MCF 10A (cell line): ENCODE results near the gene WFDC9. TPM values are rescaled to one million over a fixed set of nuclear protein-coding genes. Genes with fewer than 3 reads are reported as not detected.

Experiments used
- BruUV-seq: library from RNA; stranded (reverse); fragments of 400-500 nt; replicated peaks from 2 replicates; lab custom pipeline; 2021; lab: Mats Ljungman, UMichigan
- CTCF ChIA-PET: fragments of 300-600 bp; sonication (Branson Sonifier 250); formaldehyde crosslinking; extraction: SDS; loops from one replicate; lab custom pipeline; 2021; ENCODE audit warnings: antibody characterized with exemption, inconsistent platforms; lab: Yijun Ruan, JAX
- POLR2A ChIA-PET: fragments of 300-600, 350-650 bp; sonication (Branson Sonifier 250); formaldehyde crosslinking; extraction: SDS; loops from one replicate; lab custom pipeline; 2020; ENCODE audit warnings: antibody characterized with exemption, inconsistent platforms; lab: Yijun Ruan, JAX
- DNase-seq: peaks from one replicate; pipeline ENCODE4 v3.0.0-alpha.2; 2018; ENCODE audit not compliant: unreplicated experiment
- H3K27ac Mint-ChIP-seq: one replicate; pipeline ENCODE4 v1.8.0; 2022; ENCODE audit warnings: mild to moderate bottlenecking, low read depth, mixed read lengths; ENCODE audit not compliant: unreplicated experiment
- H3K27me3 Mint-ChIP-seq: one replicate; pipeline ENCODE4 v1.8.0; 2022; ENCODE audit warnings: mixed read lengths; ENCODE audit not compliant: insufficient read depth, unreplicated experiment
- H3K36me3 Mint-ChIP-seq: one replicate; pipeline ENCODE4 v1.8.0; 2022; ENCODE audit warnings: mild to moderate bottlenecking, moderate library complexity, mixed read lengths; ENCODE audit not compliant: insufficient read depth, unreplicated experiment
- H3K4me1 Mint-ChIP-seq: one replicate; pipeline ENCODE4 v1.8.0; 2022; ENCODE audit warnings: mixed read lengths; ENCODE audit not compliant: insufficient read depth, unreplicated experiment
- H3K4me3 Mint-ChIP-seq: one replicate; pipeline ENCODE4 v1.8.0; 2022; ENCODE audit warnings: mild to moderate bottlenecking, moderate library complexity, mixed read lengths; ENCODE audit not compliant: unreplicated experiment
- H3K9me3 Mint-ChIP-seq: one replicate; pipeline ENCODE4 v1.8.0; 2022; ENCODE audit warnings: mixed read lengths; ENCODE audit not compliant: unreplicated experiment
- CTCF ChIP-seq: fragments of 200-600 bp; IDR thresholded peaks from one replicate; pipeline ENCODE4 v1.8.0; 2022; ENCODE audit warnings: antibody characterized with exemption, mild to moderate bottlenecking; ENCODE audit not compliant: unreplicated experiment
- intact Hi-C: fragments of 100-400 bp; cut with micrococcal nuclease; formaldehyde crosslinking; loops from 2 replicates; pipeline ENCODE4 v1.14.1; 2022
- total RNA-seq: library from RNA; stranded (reverse); gene quantifications from 2 replicates; pipeline ENCODE4 v1.2.3, GENCODE V29; 2022

WFDC9 gene
- total RNA-seq, 1 experiment from 2014 or later: not detected

GRCh38 chr20:45639687-45640086 is 8.6 kb upstream of the WFDC9 start:
- intact Hi-C loops: no loop called here
- Mint-ChIP-seq H3K9me3 (no peaks in the 10 kb centered on the region), H3K27ac (no peak overlapping the region), H3K4me3 (no peak overlapping the region), H3K27me3 (peaks cover 31% of the 10 kb centered on the region), H3K4me1 (no peaks in the 10 kb centered on the region), H3K36me3 (no peaks in the 10 kb centered on the region)
- no peak for DNase-seq
- ChIA-PET CTCF (interaction anchor here (0.6 to 0.8 kb wide), 2 partner anchors 10 to 339 kb away, joined by 3 read pairs; no protein-coding TSS in a partner anchor), POLR2A (interaction anchor here (0.6 kb wide), 1 partner anchor 580 kb away, joined by 3 read pairs; no protein-coding TSS in a partner anchor)
- BruUV-seq: no TSS peak
- TF ChIP-seq CTCF: no peak

- no peak for DNase-seq
- intact Hi-C loops: no loop called here
- no peaks in the 10 kb centered on the region for H3K4me1 Mint-ChIP-seq
- no TSS peak for BruUV-seq
- H3K4me3 Mint-ChIP-seq: no peak overlapping the region
- ChIA-PET CTCF (no interaction called here), POLR2A (no interaction called here)
- no peak for TF ChIP-seq CTCF
- no peak overlapping the region for H3K27ac Mint-ChIP-seq
- H3K36me3 Mint-ChIP-seq: no peaks in the 10 kb centered on the region
- H3K9me3 Mint-ChIP-seq: no peaks in the 10 kb centered on the region
- H3K27me3 Mint-ChIP-seq: peaks cover 42% of the 10 kb centered on the region
Observed at GRCh38 chr20:45636513-45636912, 5.4 kb upstream of the WFDC9 start.

GRCh38 chr20:45630371-45630770 is 713 bp downstream of the WFDC9 start:
- Mint-ChIP-seq H3K9me3 (no peaks in the 10 kb centered on the region), H3K36me3 (no peaks in the 10 kb centered on the region), H3K27me3 (peaks cover 38% of the 10 kb centered on the region), H3K27ac (no peak overlapping the region), H3K4me1 (no peaks in the 10 kb centered on the region), H3K4me3 (no peak overlapping the region)
- intact Hi-C loops: no loop called here
- ChIA-PET CTCF (interaction anchor here (0.6 to 5.0 kb wide), 5 partner anchors 9 to 169 kb away, joined by 3 to 38 read pairs (median 3); no protein-coding TSS in a partner anchor), POLR2A (no interaction called here)
- no TSS peak for BruUV-seq
- DNase-seq: no peak
- no peak for TF ChIP-seq CTCF

GRCh38 chr20:45629496-45630100 is 1.5 kb downstream of the WFDC9 start, which contains the start of gene WFDC10A:
TSS of gene WFDC10A (plus strand) at chr20:45629739. CDS start at chr20:45629814, 75 bp downstream.
- Mint-ChIP-seq H3K27me3 (peaks cover 38% of the 10 kb centered on the region), H3K4me3 (no peak within 1 kb of the TSS), H3K4me1 (no peaks in the 10 kb centered on the region), H3K9me3 (no peaks in the 10 kb centered on the region), H3K36me3 (no peaks in the 10 kb centered on the region), H3K27ac (no peak within 1 kb of the TSS)
- intact Hi-C loops: no loop called here
- TF ChIP-seq CTCF: peak; percentile 53
- peak; percentile 72 for DNase-seq
- ChIA-PET CTCF (interaction anchor here (0.5 to 5.0 kb wide), 20 partner anchors 10 to 311 kb away, joined by 3 to 38 read pairs (median 3); partner anchors contain the start of gene EPPIN), POLR2A (interaction anchor here (0.6 to 1.5 kb wide), 4 partner anchors 12 to 290 kb away, joined by 3 to 4 read pairs (median 3); no protein-coding TSS in a partner anchor)
- no TSS peak for BruUV-seq
